ENCODE data around the gene POR. TPM values are rescaled to one million over a fixed set of nuclear protein-coding genes. Genes with fewer than 3 reads are reported as not detected.

Gene POR
- total and polyA plus RNA-seq, 2 of the 8 experiments (the other 6 are each of a cell fraction or from before 2014, with no cell fraction given) = 98.7 to 144 TPM

- Histone ChIP-seq H3K9ac (replicated peaks in 1 of 4; ENCODE audit: extremely low read depth in 1 of 4, low read depth in 3 of 4, low read length in 3 of 4) (no peak overlapping the region), H4K5ac (ENCODE audit: insufficient read length, low read depth, low read length) (no peak overlapping the region), H3K14ac (ENCODE audit: insufficient read length) (no peak overlapping the region), H3K27ac (ENCODE audit: low read depth, low read length) (no peak overlapping the region), H3K36me3 (ENCODE audit: control insufficient read depth in 2 of 4, insufficient read depth in 4 of 4, low read length in 3 of 4) (no peaks in the 10 kb centered on the region), H3K56ac (replicated peaks; ENCODE audit: insufficient read length, low read depth, low read length) (no peak overlapping the region), H2BK15ac (ENCODE audit: low read length) (no peak overlapping the region), H3K27me3 (replicated peaks in 1 of 4; ENCODE audit: control insufficient read depth in 3 of 4, extremely low read depth in 1 of 4, insufficient read depth in 3 of 4, low read length in 3 of 4) (no peaks in the 10 kb centered on the region), H3K23ac (ENCODE audit: insufficient read length) (no peak overlapping the region), H3K79me2 (ENCODE audit: control insufficient read depth in 1 of 2, insufficient read depth in 2 of 2, low read length in 2 of 2) (peaks cover 25 to 59% of the 10 kb centered on the region in 2 experiments), H3K9me3 (ENCODE audit: insufficient read depth in 2 of 2, low read depth in 1 of 2, low read length in 1 of 2) (no peaks in the 10 kb centered on the region), H3K79me1 (ENCODE audit: low read depth, low read length) (peaks cover 16% of the 10 kb centered on the region), H3K4ac (replicated peaks; ENCODE audit: insufficient read length, low read depth, low read length) (no peak overlapping the region), H3K18ac (ENCODE audit: extremely low read depth, low read length) (0 out of 2 replicates have a peak overlapping the region, but pooled peaks have one; percentile 32), H3K4me3 (ENCODE audit: extremely low read depth in 1 of 4, insufficient read depth in 2 of 4, low read depth in 3 of 4, low read length in 4 of 4) (peak overlapping the region in 1 of 4 experiments; percentile 89; a peak in 3 of 8 replicates), H2AFZ (ENCODE audit: low read length) (no peak overlapping the region), H2BK12ac (ENCODE audit: low read depth, low read length) (no peak overlapping the region), H2BK120ac (replicated peaks; ENCODE audit: low read depth, low read length) (no peak overlapping the region), H3K4me1 (replicated peaks in 1 of 4; ENCODE audit: control insufficient read depth in 3 of 4, insufficient read depth in 4 of 4, low read length in 3 of 4) (peaks cover 2 to 12% (median 4%) of the 10 kb centered on the region in 4 experiments; a peak in 5 of 7 replicates), H4K91ac (replicated peaks; ENCODE audit: insufficient read length, low read length) (no peak overlapping the region), H3K23me2 (ENCODE audit: low read depth, low read length) (peaks cover 10% of the 10 kb centered on the region), H4K8ac (ENCODE audit: extremely low read depth, insufficient read depth, low read length) (no peak overlapping the region), H4K20me1 (replicated peaks in 1 of 2; ENCODE audit: control insufficient read depth in 1 of 2, insufficient read depth in 2 of 2, low read length in 2 of 2) (peaks cover 6 to 22% of the 10 kb centered on the region in 2 experiments), H2BK5ac (ENCODE audit: low read depth, low read length) (no peak overlapping the region; the same call in 1 of the 2 replicates), H3K4me2 (ENCODE audit: insufficient read depth in 1 of 2, low read depth in 2 of 2, low read length in 2 of 2) (peak overlapping the region; percentile 76 to 88), H2BK20ac (ENCODE audit: low read length) (no peak overlapping the region), H2AK5ac (ENCODE audit: low read depth, low read length) (no peak overlapping the region)
- ChIA-PET CTCF (ENCODE audit: partially characterized antibody) (interaction anchor here (1.0 kb wide), 1 partner anchor 76 kb away, joined by 3 read pairs; no protein-coding TSS in a partner anchor), POLR2A (ENCODE audit: partially characterized antibody) (interaction anchor here (0.7 to 4.7 kb wide), 14 partner anchors 8 to 95 kb away, joined by 3 to 43 read pairs (median 8); no protein-coding TSS in a partner anchor)
- 88% methylated on average over 11 of the region's 11 CpGs; no CpG with 5 or more reads in 1 of the 2 experiments for WGBS, 2 experiments (ENCODE audit: extremely low coverage in 1 of 2, insufficient coverage in 1 of 2, insufficient read length in 1 of 2, insufficient replicate concordance in 2 of 2, low coverage in 1 of 2, low lambda C conversion rate in 2 of 2, missing lambda C conversion rate in 1 of 2)
- no peak for TF ChIP-seq POLR2AphosphoS5 (IDR thresholded peaks at IDR 0.05; ENCODE audit: low read depth, low read length)
- DNase-seq (ENCODE audit: low read depth in 1 of 2, low spot score in 2 of 2) (no peak), FAIRE-seq (no peak)
These were observed 2.0 kb downstream of the POR start for GRCh38 chr7:75916685-75917634.
